Neural crest cell (in vitro differentiated cells): ENCODE results near the gene UGT1A8. TPM values are rescaled to one million over a fixed set of nuclear protein-coding genes. Genes with fewer than 3 reads are reported as not detected.

ENCODE experiments used
- DNase-seq: peaks from one replicate; pipeline ENCODE4 v3.0.0; 2021; ENCODE audit warnings: low read depth, mixed read lengths, low spot score
- H3K27ac Mint-ChIP-seq: one replicate; pipeline ENCODE4 v1.8.0; 2021; ENCODE audit warnings: mild to moderate bottlenecking, mixed read lengths; ENCODE audit not compliant: unreplicated experiment
- H3K27me3 Mint-ChIP-seq: 2 replicates; pipeline ENCODE4 v1.8.0; 2021; ENCODE audit warnings: low read depth, mild to moderate bottlenecking, mixed read lengths
- H3K36me3 Mint-ChIP-seq: 2 replicates; pipeline ENCODE4 v1.8.0; 2021; ENCODE audit warnings: low read depth, mild to moderate bottlenecking, mixed read lengths
- H3K4me1 Mint-ChIP-seq: 2 replicates; pipeline ENCODE4 v1.8.0; 2021; ENCODE audit warnings: mixed read lengths
- H3K4me3 Mint-ChIP-seq: one replicate; pipeline ENCODE4 v1.8.0; 2021; ENCODE audit warnings: mild to moderate bottlenecking, mixed read lengths
- H3K9me3 Mint-ChIP-seq: 2 replicates; pipeline ENCODE4 v1.8.0; 2021; ENCODE audit warnings: mixed read lengths
- total RNA-seq: library from RNA; stranded (reverse); gene quantifications from 2 replicates; pipeline ENCODE4 v1.2.1, GENCODE V29; 2021
- TF ChIP-seq, protein P1 (sequence below): fragments of 200-600 bp; sonication (generic); conservative IDR thresholded peaks from 2 replicates; pipeline ENCODE4 v1.5.0; 2021; ENCODE audit warnings: antibody characterized with exemption, mild to moderate bottlenecking

UGT1A8 gene
- total RNA-seq, 1 donor from 2014 or later, result not detected

DNA sequence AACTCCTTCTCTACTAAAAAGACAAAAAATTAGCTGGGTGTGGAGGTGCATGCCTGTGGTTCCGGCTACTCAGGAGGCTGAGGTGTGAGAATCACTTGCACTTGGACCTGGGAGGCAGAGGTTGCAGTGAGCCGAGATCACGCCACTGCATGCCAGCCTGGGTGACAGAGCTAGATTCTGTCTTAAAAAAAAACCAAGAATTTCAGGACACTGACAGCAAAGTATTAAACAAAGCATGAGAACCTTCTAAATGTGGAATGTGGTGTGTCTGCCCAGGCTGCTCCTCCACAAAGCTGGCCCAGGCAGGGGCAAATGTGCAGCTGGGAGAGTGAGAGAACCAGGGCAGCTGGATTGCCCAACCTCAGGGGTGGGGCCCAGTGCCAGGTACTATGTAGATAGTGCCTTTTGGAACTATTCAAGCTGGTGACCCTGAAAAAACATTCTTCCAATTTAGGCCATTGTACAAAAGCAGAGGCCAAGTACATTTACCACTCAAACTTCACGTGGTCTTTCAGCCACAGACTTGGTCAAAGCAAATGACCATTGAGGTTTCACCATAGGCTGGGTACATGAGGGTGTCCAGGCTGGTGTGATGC lies 88.6 kb downstream of the UGT1A8 start:
- no peaks in the 10 kb centered on the region for H3K4me1 Mint-ChIP-seq
- no peak overlapping the region for H3K4me3 Mint-ChIP-seq
- no peak for DNase-seq
- TF ChIP-seq, protein P1, sequence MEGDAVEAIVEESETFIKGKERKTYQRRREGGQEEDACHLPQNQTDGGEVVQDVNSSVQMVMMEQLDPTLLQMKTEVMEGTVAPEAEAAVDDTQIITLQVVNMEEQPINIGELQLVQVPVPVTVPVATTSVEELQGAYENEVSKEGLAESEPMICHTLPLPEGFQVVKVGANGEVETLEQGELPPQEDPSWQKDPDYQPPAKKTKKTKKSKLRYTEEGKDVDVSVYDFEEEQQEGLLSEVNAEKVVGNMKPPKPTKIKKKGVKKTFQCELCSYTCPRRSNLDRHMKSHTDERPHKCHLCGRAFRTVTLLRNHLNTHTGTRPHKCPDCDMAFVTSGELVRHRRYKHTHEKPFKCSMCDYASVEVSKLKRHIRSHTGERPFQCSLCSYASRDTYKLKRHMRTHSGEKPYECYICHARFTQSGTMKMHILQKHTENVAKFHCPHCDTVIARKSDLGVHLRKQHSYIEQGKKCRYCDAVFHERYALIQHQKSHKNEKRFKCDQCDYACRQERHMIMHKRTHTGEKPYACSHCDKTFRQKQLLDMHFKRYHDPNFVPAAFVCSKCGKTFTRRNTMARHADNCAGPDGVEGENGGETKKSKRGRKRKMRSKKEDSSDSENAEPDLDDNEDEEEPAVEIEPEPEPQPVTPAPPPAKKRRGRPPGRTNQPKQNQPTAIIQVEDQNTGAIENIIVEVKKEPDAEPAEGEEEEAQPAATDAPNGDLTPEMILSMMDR, result no peak
- H3K27me3 Mint-ChIP-seq, result no peaks in the 10 kb centered on the region
- H3K36me3 Mint-ChIP-seq, result peaks cover 3% of the 10 kb centered on the region
- no peak overlapping the region for H3K27ac Mint-ChIP-seq
- peaks cover 8% of the 10 kb centered on the region for H3K9me3 Mint-ChIP-seq

DNA sequence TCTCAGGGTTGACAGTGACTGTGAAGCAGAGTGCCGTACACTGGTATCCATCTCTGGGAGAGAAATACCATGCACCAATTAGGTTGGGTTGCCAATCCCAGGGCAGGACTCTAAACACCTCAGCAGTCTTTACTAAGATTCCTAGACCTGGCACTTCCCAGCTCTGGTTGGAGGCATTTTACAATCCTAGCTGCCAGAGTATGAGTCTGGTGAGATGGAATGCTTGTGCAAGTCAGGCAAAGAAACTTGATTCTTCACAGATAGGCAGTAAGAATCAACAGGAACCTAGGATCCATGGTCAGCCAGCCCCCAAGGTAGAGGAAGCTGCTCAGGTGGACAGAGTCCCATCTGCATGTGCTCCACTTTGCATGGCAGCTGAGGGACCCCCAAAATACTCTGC lies 89.3 kb downstream of the UGT1A8 start:
- no peak overlapping the region for H3K27ac Mint-ChIP-seq
- TF ChIP-seq, protein P1, result no peak
- H3K4me1 Mint-ChIP-seq, result no peaks in the 10 kb centered on the region
- peaks cover 8% of the 10 kb centered on the region for H3K9me3 Mint-ChIP-seq
- peaks cover 3% of the 10 kb centered on the region for H3K36me3 Mint-ChIP-seq
- no peak for DNase-seq
- no peaks in the 10 kb centered on the region for H3K27me3 Mint-ChIP-seq
- H3K4me3 Mint-ChIP-seq, result no peak overlapping the region

DNA sequence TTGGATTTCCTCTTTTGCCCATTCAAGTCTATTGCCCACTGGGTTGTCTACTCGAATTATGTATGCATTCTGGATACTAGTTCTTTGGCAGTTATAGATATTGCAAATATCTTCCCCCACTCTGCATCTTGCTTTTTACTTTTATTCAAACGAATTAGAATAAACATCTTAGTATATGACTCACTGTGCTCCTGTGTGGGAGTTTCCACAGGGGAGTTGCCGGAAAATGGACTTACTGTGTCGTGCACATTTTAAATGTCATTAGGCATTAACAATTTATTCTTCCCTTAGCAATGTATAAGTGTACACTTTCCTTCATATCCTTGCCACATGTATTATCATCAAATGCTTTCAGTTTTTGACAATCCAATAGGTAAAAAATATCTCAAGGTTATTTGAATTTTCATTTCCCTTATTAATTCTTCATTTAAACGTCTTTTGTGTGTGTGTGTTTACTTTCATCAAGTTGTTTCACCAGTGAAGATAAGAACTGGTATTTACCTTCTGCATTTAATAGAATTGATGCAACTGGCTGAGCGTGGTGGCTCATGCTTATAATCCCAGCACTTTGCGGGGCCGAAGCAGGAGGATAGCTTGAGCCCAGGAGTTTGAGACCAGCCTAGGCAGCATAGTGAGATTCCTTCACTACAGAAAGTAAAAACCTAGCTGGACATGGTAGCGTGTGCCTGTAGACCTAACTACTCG lies 90.7 kb downstream of the UGT1A8 start:
- no peaks in the 10 kb centered on the region for H3K4me1 Mint-ChIP-seq
- H3K9me3 Mint-ChIP-seq, result peaks cover 3% of the 10 kb centered on the region
- peaks cover 3% of the 10 kb centered on the region for H3K36me3 Mint-ChIP-seq
- no peak for DNase-seq
- H3K27ac Mint-ChIP-seq, result no peak overlapping the region
- TF ChIP-seq, protein P1, result no peak
- H3K27me3 Mint-ChIP-seq, result peaks cover 3% of the 10 kb centered on the region
- H3K4me3 Mint-ChIP-seq, result no peak overlapping the region

DNA sequence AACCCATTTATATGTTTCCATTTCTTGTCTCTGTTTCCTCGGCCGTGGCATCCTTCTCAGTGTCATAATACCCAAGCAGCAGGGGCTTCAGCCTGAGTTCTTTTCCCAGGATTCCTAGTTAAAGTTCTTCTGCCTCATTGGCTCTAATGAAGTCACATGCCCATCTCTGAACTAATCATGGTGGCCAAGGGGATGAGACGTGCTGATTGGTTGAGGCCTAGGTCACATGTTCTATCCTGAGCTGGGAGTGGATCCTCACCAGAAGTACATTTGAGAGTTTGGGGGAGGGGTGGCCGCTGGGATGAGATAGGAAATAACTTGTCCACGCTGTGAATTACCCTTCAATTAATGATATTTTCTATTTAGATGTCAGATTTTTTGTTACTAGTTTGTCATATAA lies 91.5 kb downstream of the UGT1A8 start:
- TF ChIP-seq, protein P1, result no peak

DNA sequence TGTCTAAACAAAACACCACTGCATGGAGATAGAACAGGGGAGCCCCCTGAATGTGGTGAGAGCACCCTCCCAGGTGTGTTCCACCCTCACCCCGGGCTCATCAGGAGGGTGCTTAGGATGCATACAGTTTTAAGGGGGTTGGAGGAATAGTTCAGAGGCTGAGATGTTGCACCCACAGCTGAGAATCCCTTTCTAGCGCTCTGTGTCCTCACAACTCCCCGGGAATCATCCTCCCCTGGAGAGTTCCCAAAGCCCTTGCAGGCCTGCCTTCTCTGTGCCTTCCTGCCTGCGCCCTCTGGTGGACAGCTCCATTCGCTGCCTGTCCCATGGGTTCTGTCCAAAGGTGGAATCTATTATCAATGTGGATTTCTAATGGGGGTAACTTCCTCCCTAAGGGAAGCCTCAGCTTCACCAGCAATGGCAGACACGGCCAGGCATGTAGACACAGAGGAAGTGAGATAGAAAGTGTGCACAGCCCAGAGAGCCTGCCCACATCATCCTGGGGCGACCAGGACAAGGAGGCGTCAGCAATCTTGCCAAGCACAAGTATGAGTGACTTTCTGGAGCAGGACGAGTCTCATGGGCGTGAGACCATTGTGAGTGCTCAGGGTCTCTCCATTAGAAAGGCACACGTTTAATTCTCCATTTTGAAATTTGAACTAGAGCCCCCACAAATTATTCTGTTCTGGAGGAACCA lies 94.0 kb downstream of the UGT1A8 start:
- Mint-ChIP-seq H3K4me1 (no peaks in the 10 kb centered on the region), H3K27ac (no peak overlapping the region), H3K36me3 (no peaks in the 10 kb centered on the region), H3K4me3 (no peak overlapping the region), H3K27me3 (peaks cover 7% of the 10 kb centered on the region), H3K9me3 (no peaks in the 10 kb centered on the region)
- peak; percentile 88 for DNase-seq
- TF ChIP-seq, protein P1, result peak; percentile 90

More for the DNA sequence above, 91.5 kb downstream of the UGT1A8 start:
- Mint-ChIP-seq H3K4me3 (no peak overlapping the region), H3K27me3 (peaks cover 4% of the 10 kb centered on the region), H3K4me1 (no peaks in the 10 kb centered on the region), H3K36me3 (peaks cover 3% of the 10 kb centered on the region), H3K27ac (no peak overlapping the region), H3K9me3 (no peaks in the 10 kb centered on the region)
- DNase-seq, result no peak
